ENCODE data around the gene FBXO36. TPM values are rescaled to one million over a fixed set of nuclear protein-coding genes. Genes with fewer than 3 reads are reported as not detected.
A peak's percentile ranks its signal among the peaks of the same experiment; 100 is the strongest.

FBXO36 gene
- total and polyA plus RNA-seq, 2 of the 13 experiments (the other 11 are each of a cell fraction or from before 2014, with no cell fraction given): 2.8 TPM

DNA sequence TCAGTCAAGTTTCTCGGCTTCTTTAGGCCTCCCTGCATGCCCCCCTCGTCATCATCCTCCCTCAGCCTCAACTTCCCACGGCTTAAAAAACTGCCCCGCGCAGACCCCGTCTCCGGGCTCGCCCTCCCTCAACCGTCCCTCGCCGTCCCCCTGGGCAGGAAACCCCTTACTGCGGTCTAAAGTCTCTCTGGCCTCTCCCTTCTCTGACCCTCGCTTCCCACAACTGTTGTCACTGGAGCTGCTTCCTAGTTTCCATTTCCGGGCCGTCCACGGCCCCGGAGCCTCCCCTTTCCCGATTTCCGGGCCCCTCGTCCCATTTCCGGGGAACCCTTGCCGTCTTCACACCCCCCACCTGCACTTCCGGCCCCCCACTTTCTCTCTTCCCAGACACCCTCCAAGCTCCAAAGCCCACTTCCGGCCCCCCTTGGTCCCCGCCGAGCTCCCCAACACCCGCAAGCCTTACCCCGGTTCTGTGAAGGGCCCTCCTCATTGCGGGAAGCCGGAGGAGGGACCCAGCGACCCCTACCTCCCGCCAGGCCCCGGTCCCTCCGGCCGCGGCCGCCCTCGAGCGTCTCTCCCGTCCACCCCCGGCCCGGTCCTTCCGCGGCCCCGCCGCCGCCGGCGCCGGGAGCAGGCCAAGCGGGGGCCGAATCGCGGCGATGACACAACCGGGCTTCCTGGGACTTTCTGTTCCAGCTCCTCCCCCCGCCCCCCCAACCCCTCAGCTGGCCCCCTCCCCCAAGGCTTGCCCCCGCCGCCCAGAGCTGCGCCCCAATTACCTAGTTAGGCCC lies 1.0 kb upstream of the FBXO36 start (continued):
- no peak for TF ChIP-seq ZBTB2 (CRISPR knock-in tag; IDR thresholded peaks at IDR 0.05; ENCODE audit: low read depth)
- TF ChIP-seq ZNF678 (CRISPR knock-in tag; IDR thresholded peaks at IDR 0.05): no peak
- TF ChIP-seq TAF1 (CRISPR knock-in tag; IDR thresholded peaks at IDR 0.05): peak; percentile 78
- TF ChIP-seq NFIB (CRISPR knock-in tag; IDR thresholded peaks at IDR 0.05; ENCODE audit: borderline replicate concordance): no peak

GRCh38 chr2:229921892-229922448 lies 333 bp upstream of the FBXO36 start, which contains the start of gene TRIP12:
TRIP12 (minus strand) TSS chr2:229922009; CDS start chr2:229880079, 41,930 bp downstream.
- ATAC-seq (peak; percentile 86), DNase-seq (ENCODE audit: low spot score) (peak; percentile 95), FAIRE-seq (peak; percentile 56)
- Histone ChIP-seq H3K79me2 (ENCODE audit: insufficient read depth, low read length) (peaks cover 44% of the 10 kb centered on the region), H3K4me3 (replicated peaks in 1 of 3; ENCODE audit: insufficient read depth in 1 of 3, low read depth in 2 of 3, low read length in 3 of 3) (peak within 1 kb of the TSS; percentile 77 to 98 (median 87)), H3K4me1 (ENCODE audit: insufficient read depth, low read length) (peaks cover 38% of the 10 kb centered on the region), H3K9me3 (ENCODE audit: low read length) (no peaks in the 10 kb centered on the region), H3K27me3 (ENCODE audit: control insufficient read depth in 1 of 2, insufficient read depth in 2 of 2, low read length in 2 of 2) (no peaks in the 10 kb centered on the region; a peak in 1 of 5 replicates), H4K20me1 (ENCODE audit: insufficient read depth, low read length) (peaks cover 16% of the 10 kb centered on the region), H3K36me3 (replicated peaks in 1 of 2; ENCODE audit: control insufficient read depth in 1 of 2, insufficient read depth in 2 of 2, low read length in 2 of 2) (peaks cover 2 to 7% of the 10 kb centered on the region in 2 experiments; a peak in 4 of 5 replicates), H3K9ac (ENCODE audit: insufficient read depth, low read depth, low read length) (peak within 1 kb of the TSS; percentile 84), H2AFZ (ENCODE audit: low read length) (peak within 1 kb of the TSS; percentile 85), H3K27ac (ENCODE audit: extremely low read length, insufficient read depth, low read length) (peak within 1 kb of the TSS; percentile 95), H3K4me2 (ENCODE audit: low read depth, low read length) (peak within 1 kb of the TSS; percentile 90)
- under 1% methylated on average over 44 of the region's 49 CpGs for WGBS (ENCODE audit: low lambda C conversion rate)
- in situ Hi-C loops (cut with HindIII; ENCODE audit: extremely low pct_ligation_motif_present, low pct_unique_long_range_greater_than_20kb): no loop called here
- POLR2A ChIA-PET: interaction anchor here (0.6 to 2.6 kb wide), 3 partner anchors 11 to 30 kb away, joined by 3 to 20 read pairs (median 3); no protein-coding TSS in a partner anchor
- intact Hi-C loops (cut with micrococcal nuclease; ENCODE audit: unreplicated experiment): loop anchor here (5.0 kb wide), 1 partner anchor 120 kb away; no protein-coding TSS in a partner anchor
- CTCF ChIA-PET (ENCODE audit: low intra/inter-chr PET ratio, low total read pairs): no interaction called here
- no TSS peak for BruUV-seq (replicated peaks)
- peak; percentile 82 for TF ChIP-seq ZNF296 (CRISPR knock-in tag; conservative IDR thresholded peaks at IDR 0.05)
- TF ChIP-seq ZFP37 (CRISPR knock-in tag; IDR thresholded peaks at IDR 0.05; ENCODE audit: borderline replicate concordance): peak; percentile 42; the same call in 1 of the 2 replicates
- TF ChIP-seq FOXP1 (IDR thresholded peaks at IDR 0.05): no peak
- peak; percentile 40; the same call in 1 of the 2 replicates for TF ChIP-seq FOXP1 (CRISPR knock-in tag; IDR thresholded peaks at IDR 0.05)
- peak; percentile 64 for TF ChIP-seq PITX1 (CRISPR knock-in tag; IDR thresholded peaks at IDR 0.05)
- TF ChIP-seq NRL (CRISPR knock-in tag; IDR thresholded peaks at IDR 0.05; ENCODE audit: borderline replicate concordance): peak; percentile 83
- TF ChIP-seq, protein P1, sequence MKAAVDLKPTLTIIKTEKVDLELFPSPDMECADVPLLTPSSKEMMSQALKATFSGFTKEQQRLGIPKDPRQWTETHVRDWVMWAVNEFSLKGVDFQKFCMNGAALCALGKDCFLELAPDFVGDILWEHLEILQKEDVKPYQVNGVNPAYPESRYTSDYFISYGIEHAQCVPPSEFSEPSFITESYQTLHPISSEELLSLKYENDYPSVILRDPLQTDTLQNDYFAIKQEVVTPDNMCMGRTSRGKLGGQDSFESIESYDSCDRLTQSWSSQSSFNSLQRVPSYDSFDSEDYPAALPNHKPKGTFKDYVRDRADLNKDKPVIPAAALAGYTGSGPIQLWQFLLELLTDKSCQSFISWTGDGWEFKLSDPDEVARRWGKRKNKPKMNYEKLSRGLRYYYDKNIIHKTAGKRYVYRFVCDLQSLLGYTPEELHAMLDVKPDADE (CRISPR knock-in tag; IDR thresholded peaks at IDR 0.05): 0 out of 2 replicates have a peak, but pooled peaks have one; percentile 0
- peak; percentile 84; the same call in 1 of the 2 replicates for TF ChIP-seq ZSCAN29 (CRISPR knock-in tag; conservative IDR thresholded peaks at IDR 0.05)
- peak; percentile 81; the same call in 1 of the 2 replicates for TF ChIP-seq HDAC1 (CRISPR knock-in tag; IDR thresholded peaks at IDR 0.05)
- TF ChIP-seq HMG20B (CRISPR knock-in tag; conservative IDR thresholded peaks at IDR 0.05): peak; percentile 87
- no peak for TF ChIP-seq ZNF570 (CRISPR knock-in tag; IDR thresholded peaks at IDR 0.05; ENCODE audit: borderline replicate concordance)
- TF ChIP-seq MTF2 (CRISPR knock-in tag; IDR thresholded peaks at IDR 0.05; ENCODE audit: borderline replicate concordance): no peak; the same call in 1 of the 2 replicates
- TF ChIP-seq CBX5 (CRISPR knock-in tag; IDR thresholded peaks at IDR 0.05; ENCODE audit: borderline replicate concordance): peak; percentile 72; the same call in 1 of the 2 replicates
- TF ChIP-seq, protein P2, sequence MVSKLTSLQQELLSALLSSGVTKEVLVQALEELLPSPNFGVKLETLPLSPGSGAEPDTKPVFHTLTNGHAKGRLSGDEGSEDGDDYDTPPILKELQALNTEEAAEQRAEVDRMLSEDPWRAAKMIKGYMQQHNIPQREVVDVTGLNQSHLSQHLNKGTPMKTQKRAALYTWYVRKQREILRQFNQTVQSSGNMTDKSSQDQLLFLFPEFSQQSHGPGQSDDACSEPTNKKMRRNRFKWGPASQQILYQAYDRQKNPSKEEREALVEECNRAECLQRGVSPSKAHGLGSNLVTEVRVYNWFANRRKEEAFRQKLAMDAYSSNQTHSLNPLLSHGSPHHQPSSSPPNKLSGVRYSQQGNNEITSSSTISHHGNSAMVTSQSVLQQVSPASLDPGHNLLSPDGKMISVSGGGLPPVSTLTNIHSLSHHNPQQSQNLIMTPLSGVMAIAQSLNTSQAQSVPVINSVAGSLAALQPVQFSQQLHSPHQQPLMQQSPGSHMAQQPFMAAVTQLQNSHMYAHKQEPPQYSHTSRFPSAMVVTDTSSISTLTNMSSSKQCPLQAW (CRISPR knock-in tag; IDR thresholded peaks at IDR 0.05): peak; percentile 84
- TF ChIP-seq ATF1 (CRISPR knock-in tag; IDR thresholded peaks at IDR 0.05): peak; percentile 78

Measured in HepG2 (cell line).